GM18511 (cell line): ENCODE data around the gene ALDOA.
A peak's percentile ranks its signal among the peaks of the same experiment; 100 is the strongest.

ENCODE experiments used
- ATAC-seq: cut with Tn5 transposase; IDR thresholded peaks from one replicate; pipeline ENCODE4 v1.9.1; 2021; ENCODE audit warnings: mild to moderate bottlenecking, moderate library complexity; ENCODE audit not compliant: unreplicated experiment

The ALDOA gene

DNA sequence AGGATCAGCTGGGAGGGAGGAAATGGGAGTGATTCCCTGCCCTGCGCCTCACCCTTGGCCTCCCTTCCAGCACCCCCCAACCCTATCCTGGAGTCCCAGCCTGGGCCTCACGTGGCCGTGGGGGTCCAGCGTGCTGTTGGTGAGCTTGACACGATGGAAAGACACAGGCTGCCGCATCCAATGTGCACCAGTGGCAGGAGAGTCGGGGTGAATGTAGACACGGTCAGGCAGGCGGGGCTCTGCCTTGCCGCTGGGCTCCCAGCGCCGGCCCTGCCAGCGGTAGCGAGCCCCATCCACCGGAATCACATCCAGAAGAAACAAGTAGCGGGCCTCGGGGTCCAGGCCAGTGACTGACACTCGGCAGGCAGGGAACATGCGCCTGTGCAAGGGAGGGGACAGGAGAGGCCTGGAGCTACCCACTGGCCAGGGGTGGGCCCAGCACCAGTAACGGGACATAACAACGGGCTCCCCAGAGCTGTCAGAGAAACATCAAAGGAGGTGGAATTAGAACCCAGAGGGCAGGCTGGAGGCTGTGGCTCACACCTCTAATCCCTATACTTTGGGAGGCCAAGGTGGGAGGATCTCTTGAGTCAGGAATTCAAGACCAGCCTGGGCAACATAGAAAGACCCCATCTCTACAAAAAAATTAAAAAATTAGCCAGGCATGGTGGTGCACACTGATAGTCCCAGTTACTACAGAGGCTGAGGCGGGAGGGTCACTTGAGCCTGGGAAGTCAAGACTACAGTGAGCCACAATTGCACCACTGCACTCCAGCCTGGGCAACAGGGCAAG is 23.5 kb downstream of the ALDOA start:
- ATAC-seq: no peak

DNA sequence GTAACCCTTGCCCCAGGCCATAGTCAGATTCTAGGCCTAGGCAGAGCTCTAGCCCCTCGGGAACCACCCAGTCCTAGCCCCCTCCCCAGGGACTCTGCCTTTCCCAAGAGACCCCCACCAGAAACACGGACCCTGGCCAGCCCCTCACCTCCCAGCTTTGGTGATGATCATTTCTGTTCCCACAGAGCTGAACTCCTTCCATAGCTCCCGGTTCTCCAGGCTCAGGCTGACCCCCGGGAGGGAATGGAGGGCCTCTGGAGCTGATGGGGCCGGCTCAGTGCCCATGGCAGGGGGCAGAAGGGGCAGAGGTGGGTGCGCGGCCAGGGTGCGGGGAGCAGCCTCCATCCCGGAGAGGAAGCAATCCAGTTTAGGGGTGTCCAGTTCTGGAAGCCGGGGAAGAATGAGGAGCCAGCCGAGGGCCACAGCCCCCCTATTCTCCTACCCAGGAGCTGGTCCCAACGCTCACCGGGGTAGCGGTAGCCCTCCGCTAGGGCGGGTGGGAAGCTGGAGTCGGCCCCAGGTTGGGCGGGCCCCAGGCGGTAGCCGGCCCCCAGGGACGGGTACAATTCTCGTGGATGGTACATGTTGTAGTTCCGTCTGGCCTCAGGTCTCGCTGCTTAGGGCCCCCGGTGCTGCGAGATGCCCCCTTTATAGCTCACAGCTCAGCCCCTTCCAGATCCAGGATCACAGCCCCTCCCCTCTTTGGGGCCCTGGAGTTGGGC is 25.2 kb downstream of the ALDOA start:
- ATAC-seq: no peak

DNA sequence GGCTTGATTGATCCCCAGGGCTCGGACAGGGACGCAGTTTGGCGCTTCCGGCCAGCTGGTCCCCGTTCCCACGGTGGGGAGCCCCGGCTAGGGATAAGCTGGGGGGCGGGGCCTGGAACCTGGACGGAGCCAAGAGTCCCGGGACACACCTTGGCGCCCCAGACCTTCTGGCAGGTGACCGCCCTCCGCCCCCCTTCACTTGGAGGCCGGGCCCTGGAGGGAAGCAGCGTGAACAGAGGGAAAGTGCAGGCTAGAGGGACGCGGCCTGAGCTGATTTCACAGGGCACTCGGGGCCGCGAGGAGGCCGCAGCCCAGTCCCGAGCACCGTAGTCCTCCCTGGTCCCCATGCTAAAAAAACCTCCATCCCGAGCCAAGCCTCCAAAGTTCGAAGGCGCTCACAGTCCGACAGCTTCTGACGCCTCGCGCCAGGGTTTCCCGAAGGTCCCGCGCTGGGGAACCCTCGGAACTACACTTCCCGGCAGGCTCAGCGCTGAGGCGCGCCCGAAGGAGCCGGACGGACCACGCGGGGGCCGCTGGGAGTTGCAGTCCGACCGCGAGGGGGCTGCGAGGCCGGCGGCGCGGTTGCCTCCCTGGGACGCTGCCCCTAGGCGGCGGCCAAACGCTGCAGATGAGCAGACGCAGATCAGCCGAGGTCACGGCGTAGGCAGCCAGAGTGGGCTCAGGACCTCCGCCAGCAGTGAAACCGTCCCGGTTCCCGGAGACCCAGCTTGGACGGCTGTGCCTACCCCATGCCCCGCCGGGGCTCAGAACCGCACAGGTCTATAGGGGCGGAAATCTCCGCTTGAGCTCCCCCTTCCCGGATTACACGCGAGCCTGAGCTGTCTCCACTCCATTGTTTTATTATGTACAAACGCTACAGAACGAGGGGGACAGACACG is 26.2 kb downstream of the ALDOA start, which contains the start of gene TBX6:
TSS of gene TBX6 (minus strand) at position 451 of the 899 bp plus-strand sequence. CDS start 731 bp downstream, outside the sequence.
- ATAC-seq: peak; percentile 74

DNA sequence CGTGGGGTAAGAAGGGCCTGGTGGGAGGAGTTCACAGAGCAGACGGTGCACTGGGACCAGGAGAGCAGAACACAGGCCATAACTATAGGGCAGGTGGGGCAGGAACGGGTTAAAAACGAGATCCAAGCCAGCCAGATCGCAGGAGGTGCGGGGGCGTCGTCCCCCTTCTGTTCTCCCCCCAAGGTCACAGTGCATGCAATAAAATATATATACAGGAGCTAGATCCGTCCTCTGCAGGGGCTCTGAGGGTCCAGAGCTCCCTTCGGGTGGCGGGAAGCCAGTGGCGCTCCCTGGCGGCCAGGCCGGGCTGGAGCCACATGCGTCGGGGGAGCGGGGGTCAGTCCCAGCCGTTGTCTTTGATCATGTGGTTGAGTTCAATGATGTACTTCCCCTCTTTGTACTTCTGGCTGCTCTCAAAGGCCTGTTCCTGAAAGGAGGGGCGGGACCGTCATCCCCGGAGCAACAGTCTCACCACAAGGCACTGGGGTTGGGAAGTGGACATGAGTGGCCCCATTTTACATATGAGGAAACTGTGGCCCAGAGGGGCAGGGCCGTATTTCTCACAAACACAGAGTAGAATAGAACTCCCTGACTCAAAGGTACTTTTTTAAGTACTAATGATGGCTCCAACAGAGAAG is 26.9 kb downstream of the ALDOA start:
- ATAC-seq: peak; percentile 42

DNA sequence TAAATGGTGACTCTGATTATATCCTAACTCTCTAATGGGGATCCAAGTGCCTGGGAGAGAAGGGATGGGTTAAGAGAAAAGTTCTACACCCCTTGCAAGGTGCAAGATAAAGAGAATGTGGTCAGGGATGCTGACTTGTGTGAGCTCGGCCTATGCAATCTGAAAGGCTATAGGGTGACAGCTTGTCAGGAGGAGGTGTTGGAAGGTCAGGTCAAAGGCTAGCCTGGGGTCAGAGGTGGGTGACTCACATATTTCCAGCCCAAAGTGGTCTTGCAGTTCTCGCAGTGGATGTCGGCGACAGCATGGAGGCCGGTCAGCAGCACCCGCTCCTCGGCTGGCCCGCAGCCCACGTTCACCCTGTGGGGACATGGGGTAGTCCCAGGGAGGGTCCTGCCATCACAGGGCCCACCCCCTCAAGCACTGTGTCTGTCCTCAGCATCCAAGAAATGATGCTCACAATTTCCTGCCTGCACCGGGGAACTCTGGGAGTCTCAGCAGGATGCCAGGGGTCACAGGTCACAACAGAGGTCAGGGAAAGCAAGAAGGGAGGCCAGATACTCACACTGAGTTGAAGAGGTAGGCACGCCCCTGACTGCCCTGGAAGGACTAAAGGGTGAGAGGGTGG is 29.1 kb downstream of the ALDOA start:
- ATAC-seq: no peak

DNA sequence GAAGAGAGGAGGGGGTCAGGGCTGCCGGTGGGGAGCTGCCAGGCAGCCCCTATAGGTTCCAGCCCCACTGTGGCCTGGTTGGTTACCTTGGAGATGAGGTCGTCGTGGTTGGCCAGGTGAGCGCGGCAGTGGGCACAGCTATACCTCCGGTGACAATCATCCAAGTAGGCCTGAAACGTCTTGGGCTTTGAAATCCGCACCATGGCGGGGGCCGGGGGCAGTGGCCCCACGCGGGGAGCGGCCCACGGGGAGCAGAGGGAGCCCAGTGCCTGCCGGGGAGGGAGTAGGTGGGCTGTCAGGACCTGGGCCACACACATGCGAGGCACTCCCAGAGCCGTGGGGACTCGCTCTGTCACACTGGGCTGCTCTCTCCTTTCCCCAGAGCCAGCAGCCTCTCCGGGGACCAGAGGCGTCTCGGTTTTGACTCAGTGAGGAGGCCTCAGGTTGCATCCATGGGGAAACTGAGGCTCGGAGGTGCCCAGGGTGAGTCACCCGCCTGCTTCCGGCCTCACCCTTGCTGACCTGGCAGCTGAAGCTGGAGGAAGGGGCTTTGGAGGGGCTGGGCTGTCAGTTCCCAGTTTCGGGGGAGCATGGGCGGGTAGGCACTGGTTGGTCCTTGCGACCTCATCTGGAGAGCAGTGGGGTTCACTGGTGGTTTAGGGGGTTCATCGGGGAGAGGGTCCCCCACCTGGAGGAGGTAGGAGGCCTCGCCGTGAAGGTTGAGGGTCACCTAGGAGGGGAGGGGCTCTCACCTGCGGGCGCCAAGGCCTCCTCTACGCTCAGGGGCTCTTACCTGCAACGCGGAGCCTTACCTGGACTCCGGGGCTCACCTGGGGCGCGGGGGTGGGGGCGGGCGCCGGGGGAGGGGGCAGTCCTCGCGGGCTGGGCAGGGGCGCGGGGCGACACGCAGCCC is 29.9 kb downstream of the ALDOA start:
- no peak for ATAC-seq

DNA sequence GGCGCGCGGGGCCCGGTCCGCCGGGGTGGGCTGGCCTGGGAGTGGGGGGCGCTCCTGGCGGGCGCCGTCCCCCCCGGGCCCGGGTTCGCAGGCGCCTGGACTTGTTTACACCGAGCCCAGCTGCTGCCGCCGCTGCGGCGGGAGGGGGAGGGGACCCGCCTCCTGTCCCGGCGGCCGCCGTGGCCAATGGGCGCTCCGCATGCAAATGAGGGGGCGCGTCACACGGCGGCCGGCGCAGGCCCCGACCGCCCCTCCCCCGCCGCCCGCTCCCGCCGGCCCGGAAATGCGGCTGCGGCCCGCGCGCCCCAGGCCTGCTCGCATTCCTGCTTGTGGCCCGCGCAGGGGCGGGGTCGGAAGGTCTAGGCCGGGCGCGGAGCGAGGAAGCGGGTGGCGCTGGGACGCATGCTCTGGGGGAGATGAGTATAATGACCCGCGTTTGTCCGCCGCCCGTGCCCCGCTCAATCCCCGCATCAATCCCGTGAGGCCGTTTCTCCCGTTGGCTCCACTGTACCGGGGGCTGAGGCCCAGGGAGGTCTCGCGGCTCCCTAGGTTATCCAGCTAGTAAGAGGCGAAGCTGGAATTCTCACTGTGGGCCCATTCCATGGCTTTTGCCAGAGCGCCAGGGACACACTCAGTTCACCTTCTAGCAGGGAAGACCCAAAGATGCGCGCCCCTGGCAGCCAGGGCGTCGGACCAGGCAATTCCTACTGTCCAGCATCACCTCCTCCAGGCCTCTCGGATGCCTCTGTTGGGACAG is 30.7 kb downstream of the ALDOA start, which contains the start of gene YPEL3:
TSS of gene YPEL3 (minus strand) at position 109 of the 757 bp plus-strand sequence. CDS start 731 bp downstream, outside the sequence.
- ATAC-seq: peak; percentile 48

DNA sequence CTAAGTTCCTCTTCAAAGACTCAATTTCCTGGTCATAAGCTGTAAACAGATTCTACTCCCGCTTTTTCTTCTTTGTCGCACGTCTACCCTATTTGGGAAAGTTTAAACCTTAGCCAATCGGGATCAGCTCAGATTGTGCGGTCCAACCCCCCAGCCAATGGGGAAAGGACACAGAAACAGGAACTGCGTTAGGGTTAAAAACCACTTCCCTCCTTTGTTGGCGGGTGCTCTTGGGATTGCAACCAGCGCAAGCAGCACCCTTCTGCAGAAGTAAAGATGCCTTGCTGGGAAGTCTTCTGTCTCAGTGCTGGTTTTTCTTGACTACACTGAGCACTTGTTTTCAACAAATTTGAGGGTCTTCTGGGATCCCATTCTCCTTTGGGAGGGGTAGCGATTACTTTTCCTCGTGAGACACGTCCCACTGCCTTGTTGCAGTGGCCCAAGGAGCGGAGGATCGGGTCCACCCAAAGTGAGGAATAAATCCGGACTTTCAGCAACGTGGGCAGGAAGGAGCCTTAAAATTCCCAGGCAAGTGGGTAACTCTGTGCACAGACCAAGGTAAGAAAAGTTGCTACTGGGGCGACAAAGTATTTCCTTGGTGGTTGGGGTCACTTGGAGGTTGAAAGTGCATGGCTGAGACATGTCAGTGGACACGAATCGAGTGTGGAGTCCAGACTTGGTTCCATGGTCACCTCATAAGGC is 31.5 kb downstream of the ALDOA start:
- ATAC-seq: no peak

DNA sequence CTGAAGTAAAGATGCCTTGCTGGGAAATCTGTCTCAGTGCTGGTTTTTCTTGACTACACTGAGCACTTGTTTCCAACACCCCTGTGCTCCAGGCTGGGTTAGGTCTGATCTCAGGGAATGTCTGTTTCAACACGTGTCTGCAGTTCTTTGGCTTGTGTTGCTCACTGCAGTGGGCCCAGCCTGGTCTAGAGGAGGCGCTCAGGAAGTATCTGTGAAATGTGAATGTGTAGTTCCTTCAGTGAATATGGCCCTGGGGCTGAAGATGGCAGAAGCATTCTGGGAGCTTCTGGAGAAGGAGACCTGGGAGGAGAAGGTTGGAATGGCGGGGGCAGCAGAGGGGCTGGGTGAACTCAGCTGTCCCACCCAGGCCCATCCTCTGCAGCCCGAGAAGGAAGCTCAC is 38.5 kb downstream of the ALDOA start:
- no peak for ATAC-seq

DNA sequence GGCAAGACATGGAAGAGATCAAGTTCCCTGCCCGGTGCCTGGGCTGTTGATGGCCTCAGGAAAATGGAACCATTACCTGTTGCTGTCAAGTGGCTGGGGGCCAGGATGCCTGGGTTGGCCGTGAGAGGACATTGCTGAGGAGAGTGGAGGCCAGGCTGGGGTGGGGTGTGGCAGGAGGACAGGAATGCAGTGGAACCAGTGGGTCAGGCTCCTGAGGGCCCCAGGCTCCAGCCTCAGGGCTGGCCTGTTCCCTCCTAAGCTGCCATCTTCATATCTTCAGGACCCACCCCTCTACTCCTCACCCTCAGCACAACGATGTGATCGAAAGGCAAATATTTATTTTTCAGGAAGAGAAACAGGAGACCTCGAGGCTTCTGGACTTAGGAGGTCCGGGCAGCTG is 38.9 kb downstream of the ALDOA start:
- no peak for ATAC-seq

DNA sequence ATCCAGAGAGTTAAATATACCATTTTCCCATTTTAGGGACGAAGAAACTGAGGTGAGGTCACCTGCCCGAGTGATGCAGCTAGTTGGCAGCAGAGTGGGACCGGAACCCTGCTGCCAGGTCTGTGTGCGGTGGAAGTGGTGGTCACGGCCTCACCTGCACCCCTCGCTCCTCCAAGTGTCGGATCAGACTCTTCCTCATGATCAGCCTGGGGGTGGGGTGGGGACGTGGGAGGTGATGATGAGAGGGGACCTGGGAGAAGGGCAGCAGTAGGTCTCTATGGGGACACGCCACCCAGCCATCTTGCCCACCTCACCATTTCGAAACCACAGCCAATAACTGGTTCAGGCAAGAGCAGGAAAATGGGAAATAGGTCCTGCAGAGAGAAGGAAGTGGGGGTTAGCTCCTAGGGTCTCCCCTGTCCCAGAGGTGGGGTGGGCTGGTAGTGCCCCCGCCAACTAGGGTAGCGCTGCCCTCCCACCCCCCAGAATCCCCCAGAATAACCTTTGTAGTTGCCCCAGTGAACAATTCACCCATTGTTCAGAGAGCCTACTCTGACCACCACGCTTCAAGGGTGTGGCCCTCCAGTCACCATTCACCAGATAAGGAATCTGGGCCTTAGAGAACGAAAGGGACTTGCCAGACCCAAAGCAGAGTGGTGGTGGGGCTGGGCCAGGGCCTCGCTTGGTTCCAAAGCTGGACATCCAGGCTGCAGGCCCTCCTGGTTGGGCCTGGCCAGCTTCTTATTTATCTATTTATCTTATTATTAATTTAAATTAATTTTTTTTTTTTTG is 42.7 kb downstream of the ALDOA start:
- no peak for ATAC-seq

DNA sequence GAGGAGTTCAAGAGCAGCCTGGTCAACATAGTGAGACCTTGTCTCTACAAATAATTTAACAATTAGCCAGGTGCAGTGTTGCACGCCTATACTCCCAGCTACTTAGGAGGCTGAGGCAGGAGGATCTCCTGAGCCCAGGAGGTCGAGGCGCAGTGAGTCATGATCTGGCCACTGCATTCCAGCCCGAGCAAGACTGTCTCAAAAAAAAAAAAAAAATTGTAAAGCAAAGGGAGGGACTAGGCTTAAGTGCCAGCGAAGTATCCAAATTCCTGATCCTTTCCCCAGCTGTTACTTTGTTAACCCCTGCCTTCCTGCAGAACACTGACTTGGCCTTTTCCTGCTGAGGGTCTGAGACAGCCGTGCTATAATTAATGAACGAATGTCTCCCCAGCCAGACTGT is 45.1 kb downstream of the ALDOA start:
- no peak for ATAC-seq

DNA sequence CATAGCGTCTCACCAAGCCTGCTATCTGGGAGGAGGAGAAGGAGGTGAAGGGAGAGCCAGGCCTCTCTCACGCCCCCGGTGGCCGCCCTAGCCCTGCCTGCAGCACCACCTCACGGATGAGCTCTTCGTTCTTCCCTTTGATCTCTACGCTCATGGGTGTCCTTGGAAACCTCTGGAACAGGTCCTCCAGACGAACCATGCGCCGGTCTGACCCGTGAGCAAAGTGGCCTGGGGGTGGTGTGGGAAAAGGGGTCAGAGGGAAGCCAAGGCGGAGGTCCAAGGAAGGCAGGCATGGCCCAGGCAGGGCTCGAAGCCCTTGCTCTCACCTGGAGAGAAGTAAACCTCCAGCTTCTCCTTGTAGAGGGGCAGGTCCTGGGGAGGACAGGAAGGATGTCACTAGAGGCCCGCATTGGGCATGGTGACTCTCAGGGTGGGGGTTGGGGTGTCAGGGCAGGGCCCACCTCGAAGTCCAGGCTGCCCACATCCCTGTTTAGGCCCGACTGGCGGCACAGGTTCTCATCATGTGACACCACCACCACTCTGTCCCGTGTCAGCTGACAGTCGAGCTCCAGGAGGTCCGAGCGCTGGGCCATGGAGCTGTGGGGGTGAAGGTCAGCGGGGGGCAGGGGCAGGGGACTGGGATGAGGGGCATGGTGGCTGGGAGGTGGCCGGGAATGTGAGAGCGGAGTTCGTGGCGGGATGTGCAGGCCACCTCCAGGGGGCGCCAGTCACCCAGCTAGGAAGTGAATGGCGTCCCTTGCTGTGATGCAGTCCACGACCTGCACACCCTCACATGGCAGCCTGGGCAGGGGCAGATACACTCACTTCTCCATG is 46.9 kb downstream of the ALDOA start:
- ATAC-seq: no peak

DNA sequence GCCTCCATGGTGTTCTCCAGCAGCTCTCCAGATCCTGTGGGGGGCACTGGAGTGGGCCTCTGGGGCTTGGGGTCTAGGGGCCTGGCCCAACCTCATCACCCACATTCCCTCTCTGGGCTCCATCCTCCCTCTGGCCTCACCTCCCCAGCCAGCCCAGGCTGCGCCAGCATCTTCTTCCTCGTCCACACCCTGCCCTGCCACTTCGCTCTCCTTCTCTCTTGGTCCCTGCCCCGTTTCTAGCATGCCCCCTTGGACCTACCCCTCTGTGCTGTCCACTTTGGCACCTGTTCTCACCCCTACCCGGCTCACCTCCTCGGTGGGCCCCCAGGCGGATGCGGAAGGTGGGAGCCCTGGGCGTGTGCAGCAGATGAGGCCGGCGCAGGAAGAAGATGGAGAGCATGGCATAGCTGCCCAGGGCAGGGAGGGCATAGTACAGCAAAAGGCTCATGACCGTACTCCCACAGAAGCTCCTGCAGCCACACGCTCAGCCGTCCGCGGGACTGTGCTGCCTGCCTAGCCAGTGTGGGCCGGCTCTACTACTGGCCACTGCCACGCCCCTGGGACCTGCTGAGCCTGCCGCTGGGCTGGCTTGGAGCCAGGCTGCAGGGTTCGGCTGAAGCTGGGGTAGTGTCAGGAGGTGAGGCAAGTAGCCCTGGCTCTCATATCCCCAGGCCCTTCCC is 47.6 kb downstream of the ALDOA start, which contains the start of gene GDPD3:
TSS of gene GDPD3 (minus strand) at position 507 of the 680 bp plus-strand sequence. CDS start at position 448, 59 bp downstream.
- no peak for ATAC-seq

DNA sequence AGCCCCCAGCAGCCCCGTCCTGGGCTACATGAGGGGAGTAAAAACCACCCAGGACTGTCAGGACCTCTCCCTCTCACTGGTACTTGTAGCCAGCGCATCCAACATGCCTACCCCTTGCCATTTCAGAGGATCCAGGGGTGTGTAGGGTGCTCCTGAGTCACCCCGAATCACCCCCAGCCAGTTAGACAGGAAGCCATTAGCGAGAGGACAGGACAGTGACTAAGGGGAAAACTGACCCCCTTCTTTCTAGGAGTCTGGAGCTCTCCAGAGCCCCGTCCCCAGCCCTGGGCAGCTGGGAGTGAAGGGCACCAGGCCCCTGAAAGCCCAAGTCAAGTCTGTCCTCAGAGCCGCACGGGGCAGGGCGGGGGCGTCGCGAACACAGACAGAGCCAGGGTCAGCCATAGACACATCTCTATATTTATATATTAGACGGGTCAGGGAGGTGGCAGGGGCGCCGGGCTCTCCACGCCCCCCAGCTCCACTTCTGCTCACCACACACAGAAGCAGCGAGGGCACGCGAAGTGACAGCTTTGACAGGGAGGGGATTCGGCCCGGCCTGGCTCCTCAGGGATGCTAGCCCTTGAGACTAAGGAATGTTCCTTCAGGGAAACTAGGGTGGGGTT is 48.3 kb downstream of the ALDOA start:
- no peak for ATAC-seq
